NCI-H1417 (cell line): ENCODE measurements around the gene FAM186B.

ENCODE experiments used
- DNase-seq, 3 experiments: peaks; one replicate each; lab custom pipeline; 2025; lab: John Stamatoyannopoulos, UW

The FAM186B gene

GRCh38 chr12:49552014-49552413 is 53.4 kb downstream of the FAM186B start:
- DNase-seq: no peak

- DNase-seq: peak in 2 of 3 experiments; percentile 18 to 45
These were observed 54.7 kb downstream of the FAM186B start for GRCh38 chr12:49550693-49551252.

GRCh38 chr12:49549735-49550692 is 55.4 kb downstream of the FAM186B start:
- peak; percentile 91 to 96 (median 91) for DNase-seq

- DNase-seq: peak in 2 of 3 experiments; percentile 81 to 89
These were observed 56.4 kb downstream of the FAM186B start for GRCh38 chr12:49548822-49549648.

- DNase-seq: peak in 1 of 3 experiments; percentile 63
These were observed 57.0 kb downstream of the FAM186B start for GRCh38 chr12:49548481-49548821.

- no peak for DNase-seq
These were observed 58.2 kb downstream of the FAM186B start for GRCh38 chr12:49547090-49547690.

GRCh38 chr12:49546481-49546880 is 59.0 kb downstream of the FAM186B start:
- DNase-seq: no peak

GRCh38 chr12:49545815-49546214 is 59.6 kb downstream of the FAM186B start:
- no peak for DNase-seq

GRCh38 chr12:49543914-49544815 is 61.3 kb downstream of the FAM186B start:
- DNase-seq: no peak

GRCh38 chr12:49543221-49543913 is 62.1 kb downstream of the FAM186B start:
- no peak for DNase-seq

- no peak for DNase-seq
These were observed 62.8 kb downstream of the FAM186B start for GRCh38 chr12:49542592-49543160.

- no peak for DNase-seq
These were observed 63.4 kb downstream of the FAM186B start for GRCh38 chr12:49541911-49542505.

- DNase-seq: no peak
These were observed 64.1 kb downstream of the FAM186B start for GRCh38 chr12:49541140-49541861.

GRCh38 chr12:49540229-49541139 is 65.0 kb downstream of the FAM186B start:
- peak; percentile 31 to 56 (median 31) for DNase-seq

- peak in 1 of 3 experiments; percentile 48 for DNase-seq
These were observed 65.8 kb downstream of the FAM186B start for GRCh38 chr12:49539406-49540228.

GRCh38 chr12:49538510-49539403 is 66.7 kb downstream of the FAM186B start, which contains the start of gene KCNH3:
Gene KCNH3, plus strand, starts transcription at chr12:49539030. Its CDS starts 387 bp downstream, at chr12:49539417.
- peak; percentile 92 to 95 (median 94) for DNase-seq
